Stimulated activated CD8-positive, alpha-beta memory T cell treated with anti-CD3 and anti-CD28 coated beads, Interleukin-12 subunit alpha, Interleukin-12 subunit beta, amount 100 ng/mL, for 4 hours (primary cell): ENCODE data around the gene CPD.
"Not testable (repeated sequence)": the region's sequence is repeated elsewhere in the genome, so short reads cannot be mapped to it uniquely, and the experiment has no call there.

Experiments used
- DNase-seq: peaks from one replicate; pipeline ENCODE4 v3.0.0-alpha.2; 2020; ENCODE audit warnings: low read depth

CPD gene

DNA sequence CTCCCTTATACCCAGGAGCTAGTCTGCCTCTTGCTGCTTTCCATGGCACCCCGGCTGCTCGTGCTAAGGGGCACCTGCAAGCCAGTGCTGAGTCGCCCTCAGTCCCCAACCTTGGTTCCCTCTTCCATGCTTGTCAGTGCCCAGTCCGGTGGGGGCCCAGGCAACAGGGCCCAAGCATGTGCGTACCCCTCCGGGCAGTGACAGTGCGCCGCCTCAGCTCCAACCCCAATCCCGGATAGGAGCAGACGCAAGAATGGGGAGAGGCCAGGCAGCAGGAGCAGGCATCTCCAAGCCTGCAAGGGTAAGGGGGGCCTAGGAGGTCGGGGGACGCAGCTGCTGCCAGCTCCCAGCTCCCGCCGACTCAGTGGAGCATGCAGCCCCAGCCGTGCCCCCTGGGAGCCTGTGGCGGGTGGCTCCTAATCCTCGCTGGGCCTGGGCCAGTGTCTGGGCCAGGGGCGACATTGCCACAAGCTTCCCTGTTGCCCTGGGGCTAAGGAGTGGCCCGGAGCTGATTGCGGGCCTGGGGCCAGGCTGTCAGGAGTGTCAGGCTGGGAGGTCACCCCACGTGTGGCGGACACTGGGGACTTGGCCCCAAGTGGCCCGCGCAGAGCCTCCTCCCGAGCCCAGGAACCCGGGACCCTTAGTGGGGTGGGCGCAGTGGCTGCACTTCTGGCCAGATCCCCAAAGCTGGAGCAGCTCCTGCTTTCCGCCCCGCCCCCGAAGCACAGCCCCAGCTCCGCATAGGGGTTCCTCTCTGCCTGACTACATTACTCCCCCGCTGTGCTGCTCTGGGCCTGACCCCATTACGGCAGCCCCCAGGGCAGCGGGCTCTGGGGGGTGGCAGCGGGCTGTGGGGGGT, 9.8 kb downstream of the CPD start:
- no peak for DNase-seq

GRCh38 chr17:30389756-30390300, 11.1 kb downstream of the CPD start:
- DNase-seq: no peak

GRCh38 chr17:30391534-30391933, 12.8 kb downstream of the CPD start:
- no peak for DNase-seq

- no peak for DNase-seq
Observed at GRCh38 chr17:30393491-30393890, 14.8 kb downstream of the CPD start.

DNA sequence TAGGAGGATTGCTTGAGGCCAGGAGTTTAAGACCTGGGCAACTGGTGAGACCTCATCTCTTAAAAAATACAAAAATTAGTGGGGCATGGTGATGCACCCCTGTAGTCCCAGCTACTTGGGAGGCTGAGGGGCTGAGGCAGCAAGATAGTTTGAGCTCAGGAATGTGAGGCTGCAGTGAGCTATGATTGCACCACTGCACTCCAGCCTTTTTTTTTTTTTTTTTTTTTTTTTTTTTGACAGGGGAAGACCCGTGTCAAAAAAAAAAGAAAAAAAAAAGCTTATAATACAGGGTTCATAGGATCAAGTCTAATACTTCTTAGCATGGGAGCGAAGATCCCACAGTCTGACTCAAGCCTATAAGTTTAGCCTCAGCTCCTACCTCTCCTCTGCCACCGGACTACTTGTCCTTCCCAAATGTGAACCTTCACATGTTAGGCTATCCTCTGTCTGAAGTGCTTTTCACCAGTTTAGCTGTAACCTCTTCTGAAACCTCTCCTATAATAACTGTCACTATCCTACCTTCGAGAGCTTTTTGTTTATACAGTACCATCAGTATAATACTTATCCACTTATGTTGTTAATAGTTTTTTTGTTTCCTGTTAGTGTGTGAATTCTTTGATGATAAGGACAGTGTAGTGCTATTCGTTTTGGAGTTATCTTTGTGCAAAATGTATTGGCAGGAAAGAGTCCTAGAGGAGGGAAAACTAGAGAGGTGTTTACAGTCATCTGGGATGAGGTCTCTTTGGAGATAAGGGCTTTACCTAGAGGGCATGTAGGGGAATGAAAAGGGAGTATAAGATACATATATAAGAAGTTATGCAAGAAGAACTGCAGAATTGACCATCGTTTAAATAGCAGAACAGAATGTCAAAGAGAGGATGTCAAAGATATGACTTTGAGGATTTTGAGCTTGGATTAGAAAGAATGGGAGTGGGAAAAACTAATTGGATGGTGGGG, 15.5 kb downstream of the CPD start:
- DNase-seq: no peak

GRCh38 chr17:30395398-30396022, 16.8 kb downstream of the CPD start:
- no peak for DNase-seq

- no peak for DNase-seq
Observed at GRCh38 chr17:30396129-30396528, 17.4 kb downstream of the CPD start.

GRCh38 chr17:30396612-30397011, 17.9 kb downstream of the CPD start:
- DNase-seq: no peak

DNA sequence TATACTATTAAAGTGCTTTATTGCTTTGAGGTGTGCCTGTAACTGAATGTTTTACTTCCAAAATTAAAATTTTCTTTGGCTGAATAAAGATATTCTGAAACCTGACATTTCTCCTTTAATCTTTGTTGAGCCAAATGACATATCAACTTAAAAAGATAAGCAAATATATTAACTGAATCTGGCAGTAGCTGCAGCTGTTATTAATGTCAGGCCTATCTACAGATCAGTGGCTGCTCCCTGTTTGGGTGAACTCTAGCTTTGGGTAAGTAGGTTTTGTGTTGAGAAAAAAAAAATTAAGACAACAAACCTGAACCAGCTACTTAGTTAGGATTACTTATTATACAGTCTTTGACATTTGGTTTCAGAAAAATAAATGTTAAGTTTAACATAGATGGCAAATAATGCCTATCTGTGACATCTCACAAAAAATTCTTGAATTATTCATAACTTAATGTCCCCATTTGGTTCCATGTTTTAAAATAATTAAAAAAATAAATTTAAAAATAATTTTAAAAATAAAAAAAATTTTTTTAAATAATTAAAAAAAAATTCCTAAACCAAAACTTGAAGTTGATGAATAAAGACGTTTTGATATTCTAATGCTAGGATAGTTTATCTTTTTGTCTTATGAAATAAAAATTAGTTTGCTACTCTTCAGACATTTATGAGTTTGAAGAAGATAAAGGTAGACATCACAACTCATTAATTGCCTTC, 19.8 kb downstream of the CPD start:
- no peak for DNase-seq

- DNase-seq: no peak
Observed at GRCh38 chr17:30401097-30401496, 22.4 kb downstream of the CPD start.

- no peak for DNase-seq
Observed at GRCh38 chr17:30405161-30405560, 26.4 kb downstream of the CPD start.

- DNase-seq: not testable (repeated sequence)
Observed at GRCh38 chr17:30410627-30411026, 31.9 kb downstream of the CPD start.

- DNase-seq: not testable (repeated sequence)
Observed at GRCh38 chr17:30412008-30412496, 33.3 kb downstream of the CPD start.

- no peak for DNase-seq
Observed at GRCh38 chr17:30413109-30413508, 34.4 kb downstream of the CPD start.

DNA sequence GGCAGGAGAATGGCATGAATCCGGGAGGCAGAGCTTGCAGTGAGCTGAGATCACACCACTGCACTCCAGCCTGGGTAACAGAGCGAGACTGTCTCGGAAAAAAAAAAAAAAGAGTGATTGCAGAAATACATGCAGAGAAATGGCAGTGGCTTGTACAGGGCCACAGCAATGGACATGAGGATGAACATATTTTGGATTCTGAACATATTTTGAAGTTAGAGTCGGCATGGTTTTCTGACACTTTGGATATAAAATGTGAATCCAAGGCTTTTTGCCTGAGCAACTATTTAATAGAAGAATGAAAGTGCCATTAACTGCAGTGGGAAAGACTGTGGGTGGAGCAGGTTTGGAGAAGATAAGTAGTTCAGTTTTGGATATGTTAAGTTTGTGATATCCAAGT, 35.8 kb downstream of the CPD start:
- DNase-seq: no peak

GRCh38 chr17:30415491-30415890, 36.8 kb downstream of the CPD start:
- no peak for DNase-seq

DNA sequence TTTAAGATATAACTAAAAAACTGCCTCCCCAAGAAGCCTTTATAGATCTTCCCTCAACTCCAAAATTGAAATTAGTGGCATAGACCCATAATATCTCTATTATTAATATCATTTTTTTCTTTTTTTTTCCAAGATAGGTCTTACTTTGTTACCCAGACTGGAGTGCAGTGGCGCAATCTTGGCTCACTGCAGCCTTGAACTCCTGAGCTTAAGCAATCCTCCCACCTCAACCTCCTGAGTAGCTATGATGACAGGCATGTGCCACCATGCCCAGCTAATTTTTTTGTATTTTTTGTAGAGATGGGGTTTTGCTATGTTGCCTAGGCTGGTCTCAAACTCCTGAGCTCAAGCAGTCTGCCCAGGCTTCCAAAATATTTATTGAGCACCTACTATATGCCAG, 39.3 kb downstream of the CPD start:
- not testable (repeated sequence) for DNase-seq

GRCh38 chr17:30421592-30421991, 42.9 kb downstream of the CPD start:
- no peak for DNase-seq

- DNase-seq: no peak
Observed at GRCh38 chr17:30422171-30422570, 43.4 kb downstream of the CPD start.

- no peak for DNase-seq
Observed at GRCh38 chr17:30424471-30424870, 45.7 kb downstream of the CPD start.

- DNase-seq: no peak
Observed at GRCh38 chr17:30426292-30426691, 47.6 kb downstream of the CPD start.
